Esophagus muscularis mucosa (tissue), 4 donors: Measurements from ENCODE around the gene C1orf52. TPM values are rescaled to one million over a fixed set of nuclear protein-coding genes. Genes with fewer than 3 reads are reported as not detected.
"Not testable (repeated sequence)": the region's sequence is repeated elsewhere in the genome, so short reads cannot be mapped to it uniquely, and the experiment has no call there.

ENCODE experiments used
- DNase-seq: peaks from one replicate; pipeline ENCODE4 v3.0.0-alpha.2; 2017; ENCODE audit errors: extremely low spot score
- H3K27ac ChIP-seq, 4 donors: fragments of 200-600 bp; sonication (generic); replicated peaks in 1 of 4; 1 replicate in 3 of 4; 2 replicates in 1 of 4; pipeline ENCODE4 v1.5.1; 2016 to 2019; ENCODE audit warnings: mild to moderate bottlenecking in 1 of 4
- H3K27me3 ChIP-seq, 4 donors: fragments of 200-600 bp; sonication (generic); one replicate each; pipeline versions ENCODE4 v1.5.1 to v1.6.0; 2016 to 2019
- H3K36me3 ChIP-seq, 4 donors: fragments of 200-600 bp; sonication (generic); one replicate each; pipeline ENCODE4 v1.5.1; 2016 to 2019
- H3K4me1 ChIP-seq, 4 donors: fragments of 200-600 bp; sonication (generic); one replicate each; pipeline ENCODE4 v1.5.1; 2016 to 2019
- H3K4me3 ChIP-seq, 4 donors: fragments of 200-600 bp; sonication (generic); 1 replicate in 2 of 4; 2 replicates in 2 of 4; pipeline ENCODE4 v1.5.1; 2016 to 2019; ENCODE audit warnings: mild to moderate bottlenecking in 4 of 4, moderate library complexity in 1 of 4
- H3K9me3 ChIP-seq, 4 donors: fragments of 200-600 bp; sonication (generic); 1 replicate in 3 of 4; 2 replicates in 1 of 4; pipeline ENCODE4 v1.5.1; 2016 to 2019
- EP300 ChIP-seq: sonication (generic); formaldehyde crosslinking; IDR thresholded peaks from one replicate; pipeline ENCODE4 v1.6.1; 2017; ENCODE audit warnings: antibody characterized with exemption
- POLR2A ChIP-seq: fragments of 450-650 bp; IDR thresholded peaks from one replicate; pipeline ENCODE4 v1.6.1; 2017; ENCODE audit warnings: antibody characterized with exemption, moderate library complexity, mild to moderate bottlenecking, low read depth
- POLR2AphosphoS5 ChIP-seq, 2 donors: sonication (generic); formaldehyde crosslinking; IDR thresholded peaks; one replicate each; pipeline ENCODE4 v1.6.1; 2017; ENCODE audit warnings: antibody characterized with exemption in 2 of 2
- WGBS: methylation state at CpG from one replicate; pipeline ENCODE4 v1.1.5; 2018; 5-methylcytosine and 5-hydroxymethylcytosine counted together
- intact Hi-C: fragments of 100-400 bp; cut with DNase I; formaldehyde crosslinking; loops from one replicate; pipeline ENCODE4 v1.15.1; 2023
- total RNA-seq, 4 donors: library from RNA; depleted of rRNA; stranded (reverse); fragments of >200 nt; gene quantifications; one replicate each; pipeline versions ENCODE4 v1.1.0 to v1.2.1, GENCODE V29; 2016
- TF ChIP-seq, protein P1 (sequence below), 3 experiments: fragments of 200-600 bp in 2 of 3; fragments of 450-650 bp in 1 of 3; sonication (generic) in 2 of 3; IDR thresholded peaks; one replicate each; pipeline ENCODE4 v1.5.1; 2017 to 2019; ENCODE audit warnings: antibody characterized with exemption in 3 of 3, mild to moderate bottlenecking in 2 of 3, moderate library complexity in 1 of 3

C1orf52 gene
- total RNA-seq, 4 donors from 2014 or later = 11.2 to 22.4 (median 15.4) TPM

DNA sequence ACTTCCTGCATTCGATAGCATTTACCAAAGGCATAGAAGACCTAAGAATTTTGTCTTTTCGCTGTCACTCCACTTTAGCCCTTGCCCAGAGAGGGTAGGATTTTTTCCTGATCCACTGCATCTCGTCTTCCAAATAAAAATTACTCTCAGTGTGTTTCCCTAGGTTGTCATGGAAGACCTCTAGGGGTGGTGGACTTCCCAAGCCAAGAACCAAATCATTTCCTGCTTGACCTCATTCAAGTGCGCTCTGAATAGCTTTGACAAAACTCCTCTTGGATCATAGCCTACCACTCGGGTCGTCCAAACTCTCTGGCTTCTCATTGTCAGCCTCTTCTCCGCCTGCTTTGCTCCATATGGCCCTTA is 431 bp upstream of the C1orf52 start:
- TF ChIP-seq, protein P1, sequence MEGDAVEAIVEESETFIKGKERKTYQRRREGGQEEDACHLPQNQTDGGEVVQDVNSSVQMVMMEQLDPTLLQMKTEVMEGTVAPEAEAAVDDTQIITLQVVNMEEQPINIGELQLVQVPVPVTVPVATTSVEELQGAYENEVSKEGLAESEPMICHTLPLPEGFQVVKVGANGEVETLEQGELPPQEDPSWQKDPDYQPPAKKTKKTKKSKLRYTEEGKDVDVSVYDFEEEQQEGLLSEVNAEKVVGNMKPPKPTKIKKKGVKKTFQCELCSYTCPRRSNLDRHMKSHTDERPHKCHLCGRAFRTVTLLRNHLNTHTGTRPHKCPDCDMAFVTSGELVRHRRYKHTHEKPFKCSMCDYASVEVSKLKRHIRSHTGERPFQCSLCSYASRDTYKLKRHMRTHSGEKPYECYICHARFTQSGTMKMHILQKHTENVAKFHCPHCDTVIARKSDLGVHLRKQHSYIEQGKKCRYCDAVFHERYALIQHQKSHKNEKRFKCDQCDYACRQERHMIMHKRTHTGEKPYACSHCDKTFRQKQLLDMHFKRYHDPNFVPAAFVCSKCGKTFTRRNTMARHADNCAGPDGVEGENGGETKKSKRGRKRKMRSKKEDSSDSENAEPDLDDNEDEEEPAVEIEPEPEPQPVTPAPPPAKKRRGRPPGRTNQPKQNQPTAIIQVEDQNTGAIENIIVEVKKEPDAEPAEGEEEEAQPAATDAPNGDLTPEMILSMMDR (IDR thresholded peaks at IDR 0.05) = peak in 1 of 3 experiments; percentile 3
- TF ChIP-seq POLR2A (no peak), EP300 (no peak), POLR2AphosphoS5 (IDR thresholded peaks at IDR 0.05) (no peak)
- Histone ChIP-seq H3K9me3 (no peaks in the 10 kb centered on the region), H3K27me3 (no peaks in the 10 kb centered on the region), H3K4me1 (peaks cover 19 to 46% (median 43%) of the 10 kb centered on the region in 4 donors), H3K36me3 (peaks cover 0 to 33% (median 13%) of the 10 kb centered on the region in 4 donors), H3K27ac (peak overlapping the region; percentile 71 to 91 (median 85)), H3K4me3 (peak overlapping the region; percentile 73 to 96 (median 82))
- DNase-seq = no peak
- 22% methylated on average over 7 of the region's 7 CpGs for WGBS
- intact Hi-C loops = loop anchor here (5.0 kb wide), 2 partner anchors 63 to 318 kb away; no protein-coding TSS in a partner anchor

DNA sequence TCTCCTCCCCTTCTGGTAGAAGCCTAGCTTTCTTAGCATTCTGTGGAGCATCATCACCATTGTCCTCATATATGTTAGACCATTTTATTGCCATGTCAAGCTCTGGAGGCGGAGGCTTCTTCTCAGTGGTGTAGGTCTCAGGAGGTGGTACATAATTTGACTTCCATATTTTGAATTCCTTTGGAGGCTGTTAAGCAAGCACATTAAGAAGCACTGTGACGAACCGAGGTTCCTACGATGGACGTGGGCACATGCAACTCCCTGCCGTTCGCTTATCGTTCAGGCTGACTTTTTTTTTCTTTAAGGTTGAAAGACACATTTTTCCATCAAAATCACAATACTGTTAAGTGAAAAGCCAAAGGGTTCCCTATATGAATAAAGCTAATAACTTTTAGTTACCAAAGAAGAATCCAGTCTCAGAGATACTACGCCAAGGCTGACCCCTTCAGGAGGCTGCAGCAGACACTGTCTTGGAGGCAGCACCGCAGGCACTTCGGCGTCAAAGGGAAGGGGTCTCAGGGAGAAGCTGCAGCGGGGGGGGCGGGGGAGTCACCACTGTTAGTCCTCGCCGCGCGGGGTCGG is 835 bp downstream of the C1orf52 start:
- Histone ChIP-seq H3K9me3 (no peaks in the 10 kb centered on the region), H3K27ac (peak overlapping the region; percentile 71 to 91 (median 85)), H3K4me1 (peaks cover 29 to 59% (median 55%) of the 10 kb centered on the region in 4 donors), H3K4me3 (peak overlapping the region; percentile 73 to 96 (median 82)), H3K36me3 (peaks cover 0 to 35% (median 12%) of the 10 kb centered on the region in 4 donors), H3K27me3 (no peaks in the 10 kb centered on the region)
- no peak for TF ChIP-seq POLR2AphosphoS5 (IDR thresholded peaks at IDR 0.05)
- TF ChIP-seq POLR2A = no peak
- no peak for TF ChIP-seq EP300
- TF ChIP-seq, protein P1 (IDR thresholded peaks at IDR 0.05) = no peak
- DNase-seq = no peak
- intact Hi-C loops = loop anchor here (5.0 kb wide), 2 partner anchors 61 to 316 kb away; no protein-coding TSS in a partner anchor
- 12% methylated on average over 13 of the region's 19 CpGs for WGBS

DNA sequence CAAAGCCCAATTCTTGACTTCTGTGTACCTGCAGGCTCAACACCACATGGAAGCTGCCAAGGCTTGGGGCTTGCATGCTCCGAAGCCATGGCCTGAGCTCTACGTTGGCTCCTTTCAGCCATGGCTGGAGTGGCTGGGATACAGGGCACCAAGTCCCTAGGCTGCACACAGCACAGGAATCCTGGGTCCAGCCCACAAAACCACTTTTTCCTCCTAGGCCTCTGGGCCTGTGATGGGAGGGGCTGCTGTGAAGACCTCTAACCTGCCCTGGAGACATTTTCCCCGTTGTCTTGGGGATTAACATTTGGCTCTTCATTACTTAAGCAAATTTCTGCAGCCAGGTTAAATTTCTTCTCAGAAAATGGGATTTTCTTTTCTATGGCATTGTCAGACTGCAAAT is 10.4 kb downstream of the C1orf52 start:
- intact Hi-C loops, H3K27ac ChIP-seq, H3K9me3 ChIP-seq, H3K4me3 ChIP-seq, H3K27me3 ChIP-seq, DNase-seq: not testable (repeated sequence)
- 75% methylated on average over 3 of the region's 3 CpGs for WGBS
- Histone ChIP-seq H3K4me1 (peaks cover 22 to 45% (median 37%) of the 10 kb centered on the region in 4 donors), H3K36me3 (peaks cover 0 to 22% (median 10%) of the 10 kb centered on the region in 4 donors)

DNA sequence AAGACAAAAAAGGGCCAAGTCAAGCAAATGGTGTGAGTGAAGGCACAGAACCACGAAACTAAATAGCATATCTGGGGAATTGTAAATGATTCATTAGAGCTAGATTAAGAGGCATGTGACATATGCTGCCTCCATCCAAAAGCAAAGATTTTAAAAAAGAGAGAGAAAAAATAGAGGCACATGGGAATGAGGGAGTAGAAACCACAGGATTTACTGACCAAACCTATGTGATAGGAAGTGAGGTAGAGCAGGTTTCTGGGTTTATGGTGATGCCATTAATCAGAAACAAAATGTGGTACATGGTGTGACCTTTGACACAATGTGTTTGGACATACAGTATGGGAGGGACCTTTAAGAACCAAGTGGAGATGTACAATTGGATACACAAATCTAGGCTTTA is 13.6 kb downstream of the C1orf52 start:
- TF ChIP-seq, protein P1 (IDR thresholded peaks at IDR 0.05) = no peak
- TF ChIP-seq POLR2A (no peak), POLR2AphosphoS5 (IDR thresholded peaks at IDR 0.05) (no peak), EP300 (no peak)
- Histone ChIP-seq H3K9me3 (no peaks in the 10 kb centered on the region), H3K4me3 (no peak overlapping the region), H3K27ac (no peak overlapping the region), H3K36me3 (peaks cover 0 to 6% (median 0%) of the 10 kb centered on the region in 4 donors), H3K4me1 (peaks cover 11 to 37% (median 35%) of the 10 kb centered on the region in 4 donors), H3K27me3 (no peaks in the 10 kb centered on the region)
- intact Hi-C loops = no loop called here
- 87% methylated on average over 1 of the region's 1 CpG for WGBS
- no peak for DNase-seq

DNA sequence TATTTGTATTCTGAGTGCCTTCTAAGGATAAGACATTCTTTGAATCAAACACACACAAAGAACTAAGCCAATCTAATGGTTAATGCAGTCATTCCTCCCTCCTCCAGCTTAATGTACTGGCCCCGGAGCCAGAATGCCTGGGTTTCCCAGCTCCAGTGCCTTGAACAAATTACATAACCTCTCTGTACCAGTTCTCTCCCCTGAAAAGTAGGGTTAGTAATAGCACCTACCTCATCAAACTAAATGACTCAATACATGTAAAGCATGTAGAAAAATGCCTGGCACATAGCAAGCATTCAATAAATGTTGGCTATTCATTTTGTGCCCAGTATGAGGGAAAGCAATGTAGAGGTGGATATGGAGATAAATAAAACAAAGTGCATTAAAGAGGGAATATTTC is 14.0 kb downstream of the C1orf52 start:
- Histone ChIP-seq H3K36me3 (peaks cover 0 to 1% (median 0%) of the 10 kb centered on the region in 4 donors), H3K9me3 (no peaks in the 10 kb centered on the region), H3K4me3 (no peak overlapping the region), H3K27ac (no peak overlapping the region), H3K27me3 (no peaks in the 10 kb centered on the region), H3K4me1 (peaks cover 11 to 42% (median 40%) of the 10 kb centered on the region in 4 donors)
- intact Hi-C loops = no loop called here
- TF ChIP-seq, protein P1 (IDR thresholded peaks at IDR 0.05) = no peak
- TF ChIP-seq POLR2A = no peak
- TF ChIP-seq POLR2AphosphoS5 (IDR thresholded peaks at IDR 0.05) = no peak
- no peak for TF ChIP-seq EP300
- DNase-seq = no peak
- WGBS = 60% methylated on average over 1 of the region's 1 CpG
